Type B pancreatic cell (in vitro differentiated cells): ENCODE results near the gene DSG4. TPM values are rescaled to one million over a fixed set of nuclear protein-coding genes. Genes with fewer than 3 reads are reported as not detected.

Experiments used
- DNase-seq: peaks from one replicate; pipeline ENCODE4 v3.0.0; 2021; ENCODE audit warnings: mixed read lengths; ENCODE audit not compliant: unreplicated experiment; ENCODE audit errors: extremely low spot score
- H3K27ac Mint-ChIP-seq: 2 replicates; pipeline ENCODE4 v1.8.0; 2021; ENCODE audit warnings: mild to moderate bottlenecking, mixed read lengths
- H3K27me3 Mint-ChIP-seq: 2 replicates; pipeline ENCODE4 v1.8.0; 2021; ENCODE audit warnings: mixed read lengths
- H3K36me3 Mint-ChIP-seq: 2 replicates; pipeline ENCODE4 v1.8.0; 2021; ENCODE audit warnings: mixed read lengths
- H3K4me1 Mint-ChIP-seq: one replicate; pipeline ENCODE4 v1.8.0; 2021; ENCODE audit warnings: mixed read lengths; ENCODE audit not compliant: unreplicated experiment
- H3K4me3 Mint-ChIP-seq: 2 replicates; pipeline ENCODE4 v1.8.0; 2021; ENCODE audit warnings: mild to moderate bottlenecking, mixed read lengths
- H3K9me3 Mint-ChIP-seq: 2 replicates; pipeline ENCODE4 v1.8.0; 2021; ENCODE audit warnings: mixed read lengths
- CTCF ChIP-seq: fragments of 200-600 bp; sonication (generic); conservative IDR thresholded peaks from 2 replicates; pipeline ENCODE4 v1.5.0; 2021; ENCODE audit warnings: antibody characterized with exemption, mild to moderate bottlenecking
- total RNA-seq: library from RNA; stranded (reverse); gene quantifications from 2 replicates; pipeline ENCODE4 v1.2.1, GENCODE V29; 2021; ENCODE audit warnings: low replicate concordance

The DSG4 gene
- total RNA-seq, 1 donor from 2014 or later, result 0.07 TPM

- no peaks in the 10 kb centered on the region for H3K4me1 Mint-ChIP-seq
- H3K27me3 Mint-ChIP-seq, result no peaks in the 10 kb centered on the region
- no peaks in the 10 kb centered on the region for H3K36me3 Mint-ChIP-seq
- DNase-seq, result no peak
- no peaks in the 10 kb centered on the region for H3K9me3 Mint-ChIP-seq
- no peak for TF ChIP-seq CTCF
- H3K27ac Mint-ChIP-seq, result no peak overlapping the region
- no peak overlapping the region for H3K4me3 Mint-ChIP-seq
These were observed 63.3 kb downstream of the DSG4 start for GRCh38 chr18:31439807-31440325.

- Mint-ChIP-seq H3K36me3 (no peaks in the 10 kb centered on the region), H3K9me3 (no peaks in the 10 kb centered on the region), H3K27ac (peak overlapping the region; percentile 16), H3K4me1 (no peaks in the 10 kb centered on the region), H3K4me3 (no peak overlapping the region), H3K27me3 (no peaks in the 10 kb centered on the region)
- TF ChIP-seq CTCF, result no peak
- DNase-seq, result no peak
These were observed 64.2 kb downstream of the DSG4 start for GRCh38 chr18:31440787-31441186.

- TF ChIP-seq CTCF, result no peak
- Mint-ChIP-seq H3K4me3 (no peak overlapping the region), H3K27ac (no peak overlapping the region), H3K9me3 (no peaks in the 10 kb centered on the region), H3K4me1 (no peaks in the 10 kb centered on the region), H3K27me3 (no peaks in the 10 kb centered on the region), H3K36me3 (no peaks in the 10 kb centered on the region)
- no peak for DNase-seq
These were observed 64.9 kb downstream of the DSG4 start for GRCh38 chr18:31441493-31441892.

- no peak for TF ChIP-seq CTCF
- Mint-ChIP-seq H3K27ac (no peak overlapping the region), H3K36me3 (no peaks in the 10 kb centered on the region), H3K9me3 (no peaks in the 10 kb centered on the region), H3K4me1 (no peaks in the 10 kb centered on the region), H3K4me3 (no peak overlapping the region), H3K27me3 (no peaks in the 10 kb centered on the region)
- no peak for DNase-seq
These were observed 67.6 kb downstream of the DSG4 start for GRCh38 chr18:31444142-31444541.

- TF ChIP-seq CTCF, result no peak
- no peaks in the 10 kb centered on the region for H3K4me1 Mint-ChIP-seq
- H3K36me3 Mint-ChIP-seq, result no peaks in the 10 kb centered on the region
- H3K4me3 Mint-ChIP-seq, result no peak overlapping the region
- no peak for DNase-seq
- H3K9me3 Mint-ChIP-seq, result no peaks in the 10 kb centered on the region
- no peaks in the 10 kb centered on the region for H3K27me3 Mint-ChIP-seq
- no peak overlapping the region for H3K27ac Mint-ChIP-seq
These were observed 69.3 kb downstream of the DSG4 start for GRCh38 chr18:31445908-31446307.

- H3K4me3 Mint-ChIP-seq, result no peak overlapping the region
- TF ChIP-seq CTCF, result no peak
- H3K36me3 Mint-ChIP-seq, result no peaks in the 10 kb centered on the region
- no peaks in the 10 kb centered on the region for H3K9me3 Mint-ChIP-seq
- no peak overlapping the region for H3K27ac Mint-ChIP-seq
- no peaks in the 10 kb centered on the region for H3K4me1 Mint-ChIP-seq
- H3K27me3 Mint-ChIP-seq, result no peaks in the 10 kb centered on the region
- no peak for DNase-seq
These were observed 70.3 kb downstream of the DSG4 start for GRCh38 chr18:31446854-31447253.
